WTC11 (cell line): ENCODE data around the gene RPS6KL1. TPM values are rescaled to one million over a fixed set of nuclear protein-coding genes. Genes with fewer than 3 reads are reported as not detected.
"Not testable (repeated sequence)": the region's sequence is repeated elsewhere in the genome, so short reads cannot be mapped to it uniquely, and the experiment has no call there.

ENCODE experiments used
- ATAC-seq: fragments of 200-7000 bp; cut with Tn5 transposase; 2 replicates; pipeline ENCODE4 v1.10.0; 2021; ENCODE audit warnings: mild to moderate bottlenecking, moderate library complexity
- CTCF ChIA-PET: fragments of 300-600 bp; sonication (Branson Sonifier 250); formaldehyde crosslinking; loops from one replicate; lab custom pipeline; 2021; ENCODE audit warnings: antibody characterized with exemption; lab: Charles Lee
- POLR2A ChIA-PET: fragments of 350-600 bp; sonication (Branson Sonifier 250); formaldehyde crosslinking; loops from one replicate; lab custom pipeline; 2021; ENCODE audit warnings: antibody characterized with exemption; lab: Charles Lee
- DNase-seq: peaks from one replicate; pipeline ENCODE4 v3.0.0; 2021; ENCODE audit warnings: low spot score
- H3K27ac Mint-ChIP-seq: 2 replicates; pipeline ENCODE4 v1.8.0; 2021; ENCODE audit warnings: mixed read lengths
- H3K27me3 Mint-ChIP-seq: 2 replicates; pipeline ENCODE4 v1.8.0; 2021; ENCODE audit warnings: low read depth, mild to moderate bottlenecking, moderate library complexity, mixed read lengths
- H3K36me3 Mint-ChIP-seq: 2 replicates; pipeline ENCODE4 v1.8.0; 2021; ENCODE audit warnings: mixed read lengths
- H3K4me1 Mint-ChIP-seq: 2 replicates; pipeline ENCODE4 v1.8.0; 2022; ENCODE audit warnings: mixed read lengths
- H3K4me3 Mint-ChIP-seq: 2 replicates; pipeline ENCODE4 v1.8.0; 2021; ENCODE audit warnings: mild to moderate bottlenecking, moderate library complexity, mixed read lengths
- H3K9me3 Mint-ChIP-seq: 2 replicates; pipeline ENCODE4 v1.8.0; 2021; ENCODE audit warnings: mixed read lengths
- EMX1 ChIP-seq: fragments of 250-450 bp; sonication (Bioruptor Pico); IDR thresholded peaks from 2 replicates; pipeline ENCODE4 v1.8.0; 2021; ENCODE audit warnings: mild to moderate bottlenecking
- NFYB ChIP-seq: sonication (generic); formaldehyde crosslinking; conservative IDR thresholded peaks from 2 replicates; pipeline ENCODE4 v1.8.0; 2022; ENCODE audit warnings: low read depth, missing genetic modification reagents
- NR1H2 ChIP-seq: sonication (generic); formaldehyde crosslinking; IDR thresholded peaks from 2 replicates; pipeline ENCODE4 v1.9.0; 2021; ENCODE audit warnings: mild to moderate bottlenecking, moderate library complexity, missing genetic modification reagents
- OVOL2 ChIP-seq: fragments of 250-450 bp; sonication (Bioruptor Pico); IDR thresholded peaks from 2 replicates; pipeline ENCODE4 v1.9.0; 2021; ENCODE audit warnings: mild to moderate bottlenecking, borderline replicate concordance
- PRRX2 ChIP-seq: fragments of 250-450 bp; sonication (Bioruptor Pico); IDR thresholded peaks from 2 replicates; pipeline ENCODE4 v1.8.0; 2021; ENCODE audit warnings: mild to moderate bottlenecking
- SOX15 ChIP-seq: fragments of 250-450 bp; sonication (Bioruptor Pico); IDR thresholded peaks from 2 replicates; pipeline ENCODE4 v1.9.0; 2021; ENCODE audit warnings: mild to moderate bottlenecking
- TEAD1 ChIP-seq: sonication (generic); formaldehyde crosslinking; IDR thresholded peaks from 2 replicates; pipeline ENCODE4 v1.8.0; 2022; ENCODE audit warnings: mild to moderate bottlenecking, missing genetic modification reagents
- ZNF138 ChIP-seq: sonication (generic); formaldehyde crosslinking; conservative IDR thresholded peaks from 2 replicates; pipeline ENCODE4 v1.8.1; 2022; ENCODE audit warnings: mild to moderate bottlenecking, moderate library complexity, missing genetic modification reagents
- total RNA-seq: library from RNA; stranded (reverse); gene quantifications from 3 replicates; pipeline ENCODE4 v1.2.3, GENCODE V29; 2021
- TF ChIP-seq, protein P1 (sequence below): fragments of 250-450 bp; sonication (Bioruptor Pico); conservative IDR thresholded peaks from 2 replicates; pipeline ENCODE4 v1.9.0; 2021; ENCODE audit warnings: mild to moderate bottlenecking
- TF ChIP-seq, protein P2 (sequence below): sonication (generic); formaldehyde crosslinking; IDR thresholded peaks from 2 replicates; pipeline ENCODE4 v1.8.0; 2022; ENCODE audit warnings: mild to moderate bottlenecking, missing genetic modification reagents
- TF ChIP-seq, protein P3 (sequence below): fragments of 250-450 bp; sonication (Bioruptor Pico); IDR thresholded peaks from 2 replicates; pipeline ENCODE4 v2.1.2; 2022; ENCODE audit warnings: mild to moderate bottlenecking, moderate library complexity
- TF ChIP-seq, protein P4 (sequence below): sonication (generic); formaldehyde crosslinking; IDR thresholded peaks from 2 replicates; pipeline ENCODE4 v1.8.1; 2022; ENCODE audit warnings: mild to moderate bottlenecking, moderate library complexity, missing genetic modification reagents
- TF ChIP-seq, protein P5 (sequence below): sonication (generic); formaldehyde crosslinking; IDR thresholded peaks from 2 replicates; pipeline ENCODE4 v1.8.1; 2022; ENCODE audit warnings: missing genetic modification reagents, borderline replicate concordance

Gene RPS6KL1
- total RNA-seq, 1 experiment from 2014 or later, result 10.6 TPM

GRCh38 chr14:74932401-74932901 is 9.4 kb upstream of the RPS6KL1 start:
- POLR2A ChIA-PET, result no interaction called here
- H3K4me3 Mint-ChIP-seq, result no peak overlapping the region
- CTCF ChIA-PET, result interaction anchor here (0.6 to 1.0 kb wide), 2 partner anchors 9 to 27 kb away, joined by 3 read pairs; no protein-coding TSS in a partner anchor

GRCh38 chr14:74931744-74932143 is 8.7 kb upstream of the RPS6KL1 start:
- CTCF ChIA-PET, result interaction anchor here (0.9 to 2.0 kb wide), 3 partner anchors 13 to 71 kb away, joined by 3 to 10 read pairs (median 3); no protein-coding TSS in a partner anchor
- DNase-seq, H3K9me3 Mint-ChIP-seq, POLR2A ChIA-PET, H3K36me3 Mint-ChIP-seq, H3K4me1 Mint-ChIP-seq, H3K27me3 Mint-ChIP-seq, H3K4me3 Mint-ChIP-seq, H3K27ac Mint-ChIP-seq, ATAC-seq: not testable (repeated sequence)

More at GRCh38 chr14:74932401-74932901, 9.4 kb upstream of the RPS6KL1 start:
- DNase-seq (no peak), ATAC-seq (peak; percentile 28; the same call in 1 of the 2 replicates)
- Mint-ChIP-seq H3K36me3 (no peaks in the 10 kb centered on the region), H3K4me1 (0 out of 2 replicates have a peak, but pooled peaks cover 3% of the 10 kb centered on the region), H3K27me3 (no peaks in the 10 kb centered on the region; the same call in 1 of the 2 replicates), H3K27ac (0 out of 2 replicates have a peak overlapping the region, but pooled peaks have one; percentile 71), H3K9me3 (no peaks in the 10 kb centered on the region)
- TF ChIP-seq, protein P1, sequence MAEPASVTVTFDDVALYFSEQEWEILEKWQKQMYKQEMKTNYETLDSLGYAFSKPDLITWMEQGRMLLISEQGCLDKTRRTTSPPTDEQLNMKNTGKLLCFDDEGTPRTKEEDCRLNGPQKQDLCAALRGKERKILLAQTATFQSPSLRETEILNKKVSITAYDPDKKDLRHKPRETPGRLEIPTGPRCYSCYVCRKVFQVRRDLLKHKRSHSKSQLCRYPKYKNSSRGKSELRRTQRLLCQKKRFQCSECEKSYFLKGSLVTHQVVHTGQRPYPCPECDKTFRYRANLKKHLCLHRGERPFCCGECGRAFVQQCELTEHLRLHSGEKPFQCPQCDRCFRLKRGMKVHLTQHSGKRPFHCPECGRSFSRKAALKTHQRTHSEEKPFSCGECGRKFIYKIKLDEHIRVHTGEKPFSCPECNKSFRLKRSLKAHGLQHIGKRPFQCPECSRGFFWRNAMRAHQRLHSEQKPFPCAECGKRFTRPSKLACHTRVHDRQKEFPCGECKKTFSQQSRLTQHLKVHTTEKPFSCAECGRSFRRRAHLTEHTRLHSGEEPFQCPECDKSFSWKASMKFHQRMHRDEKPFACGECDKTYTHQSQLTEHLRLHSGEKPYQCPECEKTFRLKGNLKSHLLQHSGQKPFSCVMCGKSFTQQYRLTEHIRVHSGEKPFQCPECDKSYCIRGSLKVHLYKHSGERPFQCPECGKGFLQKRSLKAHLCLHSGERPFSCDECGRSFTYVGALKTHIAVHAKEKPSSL, result no peak
- TF ChIP-seq, protein P2, sequence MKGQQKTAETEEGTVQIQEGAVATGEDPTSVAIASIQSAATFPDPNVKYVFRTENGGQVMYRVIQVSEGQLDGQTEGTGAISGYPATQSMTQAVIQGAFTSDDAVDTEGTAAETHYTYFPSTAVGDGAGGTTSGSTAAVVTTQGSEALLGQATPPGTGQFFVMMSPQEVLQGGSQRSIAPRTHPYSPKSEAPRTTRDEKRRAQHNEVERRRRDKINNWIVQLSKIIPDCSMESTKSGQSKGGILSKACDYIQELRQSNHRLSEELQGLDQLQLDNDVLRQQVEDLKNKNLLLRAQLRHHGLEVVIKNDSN (CRISPR knock-in tag), result no peak
- TF ChIP-seq NR1H2 (CRISPR knock-in tag) (no peak), TEAD1 (no peak), SOX15 (CRISPR knock-in tag) (no peak), ZNF138 (CRISPR knock-in tag) (no peak), PRRX2 (CRISPR knock-in tag) (no peak), OVOL2 (CRISPR knock-in tag) (no peak), NFYB (CRISPR knock-in tag) (no peak)
- TF ChIP-seq, protein P3, sequence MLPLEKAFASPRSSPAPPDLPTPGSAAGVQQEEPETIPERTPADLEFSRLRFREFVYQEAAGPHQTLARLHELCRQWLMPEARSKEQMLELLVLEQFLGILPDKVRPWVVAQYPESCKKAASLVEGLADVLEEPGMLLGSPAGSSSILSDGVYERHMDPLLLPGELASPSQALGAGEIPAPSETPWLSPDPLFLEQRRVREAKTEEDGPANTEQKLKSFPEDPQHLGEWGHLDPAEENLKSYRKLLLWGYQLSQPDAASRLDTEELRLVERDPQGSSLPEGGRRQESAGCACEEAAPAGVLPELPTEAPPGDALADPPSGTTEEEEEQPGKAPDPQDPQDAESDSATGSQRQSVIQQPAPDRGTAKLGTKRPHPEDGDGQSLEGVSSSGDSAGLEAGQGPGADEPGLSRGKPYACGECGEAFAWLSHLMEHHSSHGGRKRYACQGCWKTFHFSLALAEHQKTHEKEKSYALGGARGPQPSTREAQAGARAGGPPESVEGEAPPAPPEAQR, result no peak

GRCh38 chr14:74929242-74929641 is 6.2 kb upstream of the RPS6KL1 start:
- H3K4me1 Mint-ChIP-seq, result 0 out of 2 replicates have a peak, but pooled peaks cover 3% of the 10 kb centered on the region
- POLR2A ChIA-PET, result interaction anchor here (0.6 to 0.7 kb wide), 3 partner anchors 17 to 86 kb away, joined by 3 to 7 read pairs (median 4); no protein-coding TSS in a partner anchor
- DNase-seq, result no peak

More at GRCh38 chr14:74929242-74929641, 6.2 kb upstream of the RPS6KL1 start:
- Mint-ChIP-seq H3K36me3 (no peaks in the 10 kb centered on the region), H3K27me3 (no peaks in the 10 kb centered on the region; the same call in none of the 2 replicates), H3K27ac (no peak overlapping the region), H3K9me3 (no peaks in the 10 kb centered on the region), H3K4me3 (no peak overlapping the region)
- no peak for ATAC-seq
- TF ChIP-seq EMX1, result no peak
- TF ChIP-seq, protein P2 (CRISPR knock-in tag), result no peak
- TF ChIP-seq, protein P4, sequence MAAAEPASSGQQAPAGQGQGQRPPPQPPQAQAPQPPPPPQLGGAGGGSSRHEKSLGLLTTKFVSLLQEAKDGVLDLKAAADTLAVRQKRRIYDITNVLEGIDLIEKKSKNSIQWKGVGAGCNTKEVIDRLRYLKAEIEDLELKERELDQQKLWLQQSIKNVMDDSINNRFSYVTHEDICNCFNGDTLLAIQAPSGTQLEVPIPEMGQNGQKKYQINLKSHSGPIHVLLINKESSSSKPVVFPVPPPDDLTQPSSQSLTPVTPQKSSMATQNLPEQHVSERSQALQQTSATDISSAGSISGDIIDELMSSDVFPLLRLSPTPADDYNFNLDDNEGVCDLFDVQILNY (CRISPR knock-in tag), result no peak
- TF ChIP-seq, protein P5, sequence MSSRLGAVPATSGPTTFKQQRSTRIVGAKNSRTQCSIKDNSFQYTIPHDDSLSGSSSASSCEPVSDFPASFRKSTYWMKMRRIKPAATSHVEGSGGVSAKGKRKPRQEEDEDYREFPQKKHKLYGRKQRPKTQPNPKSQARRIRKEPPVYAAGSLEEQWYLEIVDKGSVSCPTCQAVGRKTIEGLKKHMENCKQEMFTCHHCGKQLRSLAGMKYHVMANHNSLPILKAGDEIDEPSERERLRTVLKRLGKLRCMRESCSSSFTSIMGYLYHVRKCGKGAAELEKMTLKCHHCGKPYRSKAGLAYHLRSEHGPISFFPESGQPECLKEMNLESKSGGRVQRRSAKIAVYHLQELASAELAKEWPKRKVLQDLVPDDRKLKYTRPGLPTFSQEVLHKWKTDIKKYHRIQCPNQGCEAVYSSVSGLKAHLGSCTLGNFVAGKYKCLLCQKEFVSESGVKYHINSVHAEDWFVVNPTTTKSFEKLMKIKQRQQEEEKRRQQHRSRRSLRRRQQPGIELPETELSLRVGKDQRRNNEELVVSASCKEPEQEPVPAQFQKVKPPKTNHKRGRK (CRISPR knock-in tag), result no peak
- CTCF ChIA-PET, result interaction anchor here (1.0 kb wide), 1 partner anchor 16 kb away, joined by 5 read pairs; no protein-coding TSS in a partner anchor
